A673 (cell line): ENCODE data around the gene ZBTB1.

Source experiments
- EZH2 ChIP-seq: fragments of 200-600 bp; sonication (generic); IDR thresholded peaks from 2 replicates; pipeline ENCODE4 v1.6.1; 2017; ENCODE audit warnings: borderline replicate concordance, low read depth, mild to moderate bottlenecking, mixed read lengths, antibody characterized with exemption, low read length; ENCODE audit not compliant: poor library complexity, severe bottlenecking
- TF ChIP-seq, protein P1 (sequence below): fragments of 300-800, 200-600 bp; sonication (generic); conservative IDR thresholded peaks from 2 replicates; pipeline ENCODE4 v1.5.1; 2017; ENCODE audit warnings: low read depth, mild to moderate bottlenecking, antibody characterized with exemption, low read length, moderate library complexity, mixed read lengths

GRCh38 chr14:64465831-64466554, 38.6 kb upstream of the ZBTB1 start:
- TF ChIP-seq, protein P1, sequence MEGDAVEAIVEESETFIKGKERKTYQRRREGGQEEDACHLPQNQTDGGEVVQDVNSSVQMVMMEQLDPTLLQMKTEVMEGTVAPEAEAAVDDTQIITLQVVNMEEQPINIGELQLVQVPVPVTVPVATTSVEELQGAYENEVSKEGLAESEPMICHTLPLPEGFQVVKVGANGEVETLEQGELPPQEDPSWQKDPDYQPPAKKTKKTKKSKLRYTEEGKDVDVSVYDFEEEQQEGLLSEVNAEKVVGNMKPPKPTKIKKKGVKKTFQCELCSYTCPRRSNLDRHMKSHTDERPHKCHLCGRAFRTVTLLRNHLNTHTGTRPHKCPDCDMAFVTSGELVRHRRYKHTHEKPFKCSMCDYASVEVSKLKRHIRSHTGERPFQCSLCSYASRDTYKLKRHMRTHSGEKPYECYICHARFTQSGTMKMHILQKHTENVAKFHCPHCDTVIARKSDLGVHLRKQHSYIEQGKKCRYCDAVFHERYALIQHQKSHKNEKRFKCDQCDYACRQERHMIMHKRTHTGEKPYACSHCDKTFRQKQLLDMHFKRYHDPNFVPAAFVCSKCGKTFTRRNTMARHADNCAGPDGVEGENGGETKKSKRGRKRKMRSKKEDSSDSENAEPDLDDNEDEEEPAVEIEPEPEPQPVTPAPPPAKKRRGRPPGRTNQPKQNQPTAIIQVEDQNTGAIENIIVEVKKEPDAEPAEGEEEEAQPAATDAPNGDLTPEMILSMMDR: no peak
- no peak for TF ChIP-seq EZH2
